GM12892 (cell line): Measurements from ENCODE around the gene NKX1-1. TPM values are rescaled to one million over a fixed set of nuclear protein-coding genes. Genes with fewer than 3 reads are reported as not detected.

ENCODE experiments used
- DNase-seq: peaks from one replicate; pipeline ENCODE4 v3.0.0; 2011; ENCODE audit not compliant: insufficient read length
- FAIRE-seq: peaks from 2 replicates; lab custom pipeline; 2011; peaks lifted over from hg19 to GRCh38; lab: Jason Lieb, UNC
- POLR2A ChIP-seq: IDR thresholded peaks from 2 replicates; pipeline ENCODE4 v1.6.1; 2011; ENCODE audit warnings: low read depth, low read length, control low read depth
- POLR2AphosphoS5 ChIP-seq: IDR thresholded peaks from 2 replicates; pipeline ENCODE4 v1.6.1; 2011; ENCODE audit warnings: low read depth, low read length, control low read depth
- TAF1 ChIP-seq: IDR thresholded peaks from 2 replicates; pipeline ENCODE4 v1.6.1; 2011; ENCODE audit warnings: low read depth, mild to moderate bottlenecking, control low read depth, low read length, borderline replicate concordance
- polyA plus RNA-seq: library from polyadenylated mRNA; unstranded; fragments of >200 nt; gene quantifications from one replicate; pipeline ENCODE4 v1.2.1, GENCODE V29; 2012; ENCODE audit warnings: missing spikeins, inconsistent platforms; ENCODE audit not compliant: missing spikeins

NKX1-1 gene
- not detected for polyA plus RNA-seq

DNA sequence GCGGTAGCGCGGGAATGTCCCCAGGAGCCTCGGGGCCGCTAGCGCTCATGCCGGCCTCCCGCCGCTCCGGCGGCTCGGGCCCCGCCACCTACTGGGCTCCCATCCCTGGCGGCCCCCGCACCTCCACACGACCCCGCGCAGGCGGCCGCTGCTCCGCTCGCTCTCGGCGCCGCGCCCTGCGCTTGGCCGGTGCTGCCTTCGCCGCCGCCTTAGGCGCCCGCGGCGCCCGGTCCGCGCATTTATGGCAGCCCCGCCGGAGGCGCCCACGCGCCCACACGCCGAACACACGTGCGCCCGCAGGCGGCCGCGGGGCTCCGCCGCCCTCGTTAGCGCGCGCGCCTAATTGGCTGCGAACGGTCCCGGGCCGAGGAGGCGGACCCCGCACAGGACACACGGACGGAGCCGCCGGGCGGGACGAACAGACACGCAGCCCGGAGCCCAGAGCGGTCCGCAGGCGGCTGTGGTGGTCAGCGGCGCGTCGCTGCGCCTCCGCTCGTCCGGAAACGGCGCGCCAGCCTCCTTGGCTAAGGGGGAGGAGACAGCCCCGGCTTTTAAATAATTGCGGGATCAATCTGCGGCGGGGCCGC is at the start of gene NKX1-1:
Gene NKX1-1 (minus strand): TSS at position 49 of the 587 bp plus-strand sequence. CDS start 0 bp downstream, at position 49.
- no peak for TF ChIP-seq TAF1
- no peak for TF ChIP-seq POLR2AphosphoS5
- no peak for TF ChIP-seq POLR2A
- FAIRE-seq (no peak), DNase-seq (no peak)

GRCh38 chr4:1453731-1454130 is 47.5 kb upstream of the NKX1-1 start:
- FAIRE-seq (no peak), DNase-seq (no peak)
- TF ChIP-seq POLR2AphosphoS5: no peak
- no peak for TF ChIP-seq TAF1
- TF ChIP-seq POLR2A: no peak

DNA sequence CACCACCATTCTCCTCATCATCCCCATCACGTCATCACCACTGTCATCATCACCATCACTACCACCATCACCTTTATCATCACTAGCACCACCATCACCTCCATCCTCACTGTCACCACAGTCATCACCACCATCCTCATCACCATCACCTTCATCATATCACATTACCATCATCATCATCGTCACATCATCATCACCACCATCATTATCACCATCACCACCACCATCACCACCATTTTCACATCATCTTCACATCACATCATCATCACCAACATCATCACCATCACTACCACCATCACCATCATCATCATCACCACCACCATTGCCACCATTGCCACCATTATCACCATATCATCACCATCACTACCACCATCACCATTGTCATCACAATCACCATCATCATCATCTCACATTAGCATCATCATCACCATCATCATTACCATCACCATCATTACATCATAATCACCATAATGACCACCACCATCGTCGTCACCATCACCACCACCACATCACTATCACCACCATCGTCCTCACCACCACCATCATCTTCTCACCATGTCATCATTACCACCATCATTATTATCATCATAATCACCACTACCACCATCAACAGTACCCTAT is 46.3 kb upstream of the NKX1-1 start:
- TF ChIP-seq POLR2A: no peak
- no peak for TF ChIP-seq TAF1
- TF ChIP-seq POLR2AphosphoS5: no peak
- no peak for FAIRE-seq
- DNase-seq: no peak

DNA sequence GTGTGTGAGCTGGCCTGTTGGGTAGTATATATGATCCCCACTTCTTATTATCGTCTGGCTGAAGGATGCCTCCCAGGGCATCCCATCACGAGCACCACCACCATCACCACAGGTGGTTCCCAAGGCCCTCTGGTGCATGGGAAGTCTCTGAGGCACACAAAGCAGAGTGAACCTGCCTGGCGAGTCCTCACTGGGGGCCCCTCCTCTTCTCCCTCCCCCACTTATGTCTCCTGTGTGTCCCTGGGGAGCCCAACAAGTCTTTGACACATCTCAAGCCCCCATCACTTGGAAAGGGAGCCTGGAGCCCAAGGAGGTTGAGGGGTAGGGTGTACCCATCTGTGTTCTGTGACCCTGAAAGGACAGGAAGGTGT is 45.5 kb upstream of the NKX1-1 start:
- no peak for TF ChIP-seq POLR2AphosphoS5
- TF ChIP-seq TAF1: no peak
- DNase-seq: no peak
- no peak for FAIRE-seq

GRCh38 chr4:1451106-1451751 is 45.0 kb upstream of the NKX1-1 start:
- FAIRE-seq (no peak), DNase-seq (no peak)
- TF ChIP-seq TAF1 (no peak), POLR2A (no peak), POLR2AphosphoS5 (no peak)

DNA sequence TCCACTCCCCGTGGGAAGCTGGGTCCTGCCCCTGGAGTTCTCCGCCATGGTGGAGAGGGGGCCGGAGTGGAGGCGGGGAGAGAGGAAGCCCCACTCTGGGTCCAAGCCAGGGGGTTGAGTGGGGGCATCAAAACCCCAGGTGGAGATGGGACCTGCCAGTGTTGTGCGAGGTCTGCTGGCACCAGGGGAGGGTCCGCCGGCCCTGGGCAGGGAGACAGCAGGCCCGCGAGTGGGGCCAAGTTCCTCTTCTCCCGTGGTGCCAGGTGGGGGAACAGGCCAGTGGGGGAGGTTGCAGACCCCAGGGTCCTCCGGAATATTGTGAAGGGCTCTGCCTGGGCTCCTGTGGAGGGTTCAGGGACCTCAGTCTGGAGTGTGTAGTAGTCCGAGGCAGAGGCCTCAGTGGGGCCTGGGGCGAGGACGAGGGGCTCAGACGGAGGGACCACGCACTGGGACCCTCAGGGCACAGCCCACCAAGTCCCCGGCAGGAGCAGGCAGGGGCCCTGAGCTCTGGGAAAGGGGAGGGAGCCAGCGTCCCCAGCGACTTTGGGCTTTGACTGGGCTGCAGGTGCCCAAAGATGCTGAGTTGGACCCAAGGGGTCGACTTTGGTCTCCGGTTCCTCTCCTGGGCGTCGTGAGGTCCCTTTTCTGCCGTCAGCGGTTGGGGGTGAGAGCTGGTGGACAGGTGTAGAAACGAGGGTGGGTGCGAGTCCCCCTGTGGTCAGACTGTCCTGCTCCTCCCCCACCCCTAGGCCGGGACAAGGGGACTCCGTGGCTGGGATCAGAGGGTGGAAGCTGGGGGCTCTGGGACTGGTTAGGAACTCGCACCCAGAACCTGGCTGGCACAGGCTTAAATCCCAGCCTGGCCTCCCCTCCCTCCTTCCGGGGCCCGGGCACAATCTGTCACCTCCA is 43.8 kb upstream of the NKX1-1 start:
- TF ChIP-seq TAF1: no peak
- TF ChIP-seq POLR2AphosphoS5: no peak
- TF ChIP-seq POLR2A: no peak
- DNase-seq: no peak
- FAIRE-seq: no peak

GRCh38 chr4:1449475-1449832 is 43.2 kb upstream of the NKX1-1 start:
- FAIRE-seq (no peak), DNase-seq (no peak)
- TF ChIP-seq POLR2A: no peak
- TF ChIP-seq POLR2AphosphoS5: no peak
- no peak for TF ChIP-seq TAF1

- TF ChIP-seq TAF1 (no peak), POLR2A (no peak), POLR2AphosphoS5 (no peak)
- no peak for FAIRE-seq
- no peak for DNase-seq
These were observed 42.6 kb upstream of the NKX1-1 start for GRCh38 chr4:1448589-1449420.

GRCh38 chr4:1447676-1448588 is 41.7 kb upstream of the NKX1-1 start:
- FAIRE-seq (no peak), DNase-seq (no peak)
- TF ChIP-seq TAF1 (no peak), POLR2A (no peak), POLR2AphosphoS5 (no peak)

- DNase-seq: no peak
- FAIRE-seq: no peak
- TF ChIP-seq POLR2AphosphoS5 (no peak), TAF1 (no peak), POLR2A (no peak)
These were observed 40.5 kb upstream of the NKX1-1 start for GRCh38 chr4:1446502-1447386.
